ENCODE data around the gene GAD1. TPM values are rescaled to one million over a fixed set of nuclear protein-coding genes. Genes with fewer than 3 reads are reported as not detected.
A peak's percentile ranks its signal among the peaks of the same experiment; 100 is the strongest.

Gene GAD1
- total and polyA plus RNA-seq, 2 donors from 2014 or later = 1.1 to 4.1 TPM

- no peak for FAIRE-seq
- Histone ChIP-seq H3K4me1 (ENCODE audit: control insufficient read depth in 2 of 3, insufficient read depth in 2 of 3, low read depth in 1 of 3, low read length in 3 of 3) (no peaks in the 10 kb centered on the region), H3K36me3 (ENCODE audit: control insufficient read depth in 2 of 3, insufficient read depth in 3 of 3, low read length in 3 of 3) (no peaks in the 10 kb centered on the region), H3K27me3 (ENCODE audit: control insufficient read depth, insufficient read depth, low read length) (no peaks in the 10 kb centered on the region), H3K4me3 (ENCODE audit: low read length in 3 of 3) (no peak overlapping the region), H3K27ac (ENCODE audit: low read depth in 2 of 2, low read length in 2 of 2) (no peak overlapping the region), H3K9me3 (ENCODE audit: control insufficient read depth in 2 of 3, insufficient read depth in 1 of 3, low read length in 3 of 3) (no peaks in the 10 kb centered on the region), H3K9ac (ENCODE audit: low read length in 3 of 3) (no peak overlapping the region)
- no peak for TF ChIP-seq CTCF (IDR thresholded peaks at IDR 0.05; ENCODE audit: borderline replicate concordance, extremely low read depth, insufficient read depth)
- intact Hi-C loops (cut with DNase I) = no loop called here
- no peak for DNase-seq
These were observed 71.2 kb downstream of the GAD1 start for GRCh38 chr2:170887896-170888295.

GRCh38 chr2:170891893-170892292, 75.2 kb downstream of the GAD1 start:
- Histone ChIP-seq H3K36me3 (ENCODE audit: control insufficient read depth in 2 of 3, insufficient read depth in 3 of 3, low read length in 3 of 3) (no peaks in the 10 kb centered on the region), H3K9ac (ENCODE audit: low read length in 3 of 3) (no peak overlapping the region), H3K9me3 (ENCODE audit: control insufficient read depth in 2 of 3, insufficient read depth in 1 of 3, low read length in 3 of 3) (no peaks in the 10 kb centered on the region), H3K4me3 (ENCODE audit: low read length in 3 of 3) (no peak overlapping the region), H3K27me3 (ENCODE audit: control insufficient read depth, insufficient read depth, low read length) (no peaks in the 10 kb centered on the region), H3K4me1 (ENCODE audit: control insufficient read depth in 2 of 3, insufficient read depth in 2 of 3, low read depth in 1 of 3, low read length in 3 of 3) (no peaks in the 10 kb centered on the region), H3K27ac (ENCODE audit: low read depth in 2 of 2, low read length in 2 of 2) (no peak overlapping the region)
- TF ChIP-seq CTCF (IDR thresholded peaks at IDR 0.05; ENCODE audit: borderline replicate concordance, extremely low read depth, insufficient read depth) = no peak
- DNase-seq (no peak), FAIRE-seq (no peak)
- intact Hi-C loops (cut with DNase I) = no loop called here

GRCh38 chr2:170892391-170892951, 75.8 kb downstream of the GAD1 start:
- no peaks in the 10 kb centered on the region for H3K27me3 ChIP-seq (ENCODE audit: control insufficient read depth, insufficient read depth, low read length)
- TF ChIP-seq CTCF (IDR thresholded peaks at IDR 0.05; ENCODE audit: borderline replicate concordance, extremely low read depth, insufficient read depth) = no peak
- no peaks in the 10 kb centered on the region for H3K4me1 ChIP-seq (ENCODE audit: control insufficient read depth in 2 of 3, insufficient read depth in 2 of 3, low read depth in 1 of 3, low read length in 3 of 3)
- intact Hi-C loops (cut with DNase I) = no loop called here
- H3K4me3 ChIP-seq (ENCODE audit: low read length in 3 of 3) = no peak overlapping the region
- H3K36me3 ChIP-seq (ENCODE audit: control insufficient read depth in 2 of 3, insufficient read depth in 3 of 3, low read length in 3 of 3) = no peaks in the 10 kb centered on the region
- H3K27ac ChIP-seq (ENCODE audit: low read depth in 2 of 2, low read length in 2 of 2) = no peak overlapping the region
- DNase-seq (peak in 2 of 5 donors; percentile 19 to 21), FAIRE-seq (no peak)
- no peaks in the 10 kb centered on the region for H3K9me3 ChIP-seq (ENCODE audit: control insufficient read depth in 2 of 3, insufficient read depth in 1 of 3, low read length in 3 of 3)
- H3K9ac ChIP-seq (ENCODE audit: low read length in 3 of 3) = no peak overlapping the region
